GM23338 (cell line): ENCODE results near the gene RPA3. TPM values are rescaled to one million over a fixed set of nuclear protein-coding genes. Genes with fewer than 3 reads are reported as not detected.

Experiments
- ATAC-seq: fragments of 200-7000 bp; cut with Tn5 transposase; 3 replicates; pipeline ENCODE4 v1.9.1; 2020
- DNase-seq: peaks from one replicate; pipeline ENCODE4 v3.0.0-alpha.2; 2015; ENCODE audit warnings: low spot score
- H2AFZ ChIP-seq: fragments of 200-600 bp; sonication (generic); 2 replicates; pipeline ENCODE4 v1.8.0; 2016; ENCODE audit warnings: antibody characterized with exemption, mild to moderate bottlenecking, moderate library complexity
- H3F3A ChIP-seq: fragments of 200-600 bp; sonication (generic); replicated peaks from 2 replicates; pipeline ENCODE4 v1.8.0; 2017; ENCODE audit warnings: antibody characterized with exemption, mixed run types, low read depth
- H3K27ac ChIP-seq: fragments of 200-600 bp; sonication (generic); 2 replicates; pipeline ENCODE4 v1.6.1; 2016; ENCODE audit warnings: low read depth
- H3K27me3 ChIP-seq: fragments of 200-600 bp; sonication (generic); 2 replicates; pipeline ENCODE4 v1.8.0; 2016; ENCODE audit warnings: mild to moderate bottlenecking, mixed run types, moderate library complexity; ENCODE audit not compliant: insufficient read depth
- H3K36me3 ChIP-seq: fragments of 200-600 bp; sonication (generic); 2 replicates; pipeline ENCODE4 v1.8.0; 2016; ENCODE audit warnings: mild to moderate bottlenecking; ENCODE audit not compliant: insufficient read depth
- H3K4me1 ChIP-seq: fragments of 200-600 bp; sonication (generic); 2 replicates; pipeline ENCODE4 v1.8.0; 2016; ENCODE audit warnings: mild to moderate bottlenecking, moderate library complexity; ENCODE audit not compliant: insufficient read depth
- H3K4me2 ChIP-seq: fragments of 200-600 bp; sonication (generic); 2 replicates; pipeline ENCODE4 v1.7.1; 2017; ENCODE audit warnings: mixed run types
- H3K4me3 ChIP-seq: fragments of 200-600 bp; sonication (generic); 2 replicates; pipeline ENCODE4 v1.6.1; 2016; ENCODE audit warnings: mixed run types
- H3K79me2 ChIP-seq: fragments of 200-600 bp; sonication (generic); replicated peaks from 2 replicates; pipeline ENCODE4 v1.8.0; 2017; ENCODE audit warnings: mild to moderate bottlenecking; ENCODE audit not compliant: insufficient read depth
- H3K9me2 ChIP-seq: fragments of 200-600 bp; sonication (generic); 2 replicates; pipeline ENCODE4 v1.8.0; 2017; ENCODE audit not compliant: insufficient read depth
- H4K20me1 ChIP-seq: fragments of 200-600 bp; sonication (generic); replicated peaks from 2 replicates; pipeline ENCODE4 v1.8.0; 2017; ENCODE audit warnings: mild to moderate bottlenecking; ENCODE audit not compliant: insufficient read depth
- H3K27ac Mint-ChIP-seq: 2 replicates; pipeline ENCODE4 v1.8.0; 2020; ENCODE audit warnings: inconsistent platforms, mild to moderate bottlenecking, moderate library complexity, mixed read lengths
- H3K27me3 Mint-ChIP-seq: 3 replicates; pipeline ENCODE4 v1.8.0; 2022; ENCODE audit warnings: low read depth, mild to moderate bottlenecking, moderate library complexity, mixed read lengths, inconsistent platforms; ENCODE audit not compliant: insufficient read depth, poor library complexity
- H3K36me3 Mint-ChIP-seq: 3 replicates; pipeline ENCODE4 v1.8.0; 2021; ENCODE audit warnings: low read depth, mild to moderate bottlenecking, inconsistent platforms, moderate library complexity, mixed read lengths
- H3K4me1 Mint-ChIP-seq: 3 replicates; pipeline ENCODE4 v1.8.0; 2020; ENCODE audit warnings: mild to moderate bottlenecking, inconsistent platforms, mixed read lengths
- H3K4me3 Mint-ChIP-seq: 3 replicates; pipeline ENCODE4 v1.8.0; 2021; ENCODE audit warnings: moderate library complexity, mild to moderate bottlenecking, inconsistent platforms, mixed read lengths
- H3K9me3 Mint-ChIP-seq: 3 replicates; pipeline ENCODE4 v1.8.0; 2020; ENCODE audit warnings: moderate library complexity, mild to moderate bottlenecking, inconsistent platforms, mixed read lengths
- CREB1 ChIP-seq: fragments of 250-450 bp; sonication (Bioruptor Pico); IDR thresholded peaks from 2 replicates; pipeline ENCODE4 v1.5.0; 2020; ENCODE audit warnings: low read depth, mild to moderate bottlenecking, moderate library complexity
- ETS1 ChIP-seq: IDR thresholded peaks from 2 replicates; pipeline ENCODE4 v1.6.1; 2016; ENCODE audit warnings: antibody characterized with exemption
- EZH2phosphoT487 ChIP-seq: fragments of 200-600 bp; sonication (generic); IDR thresholded peaks from one replicate; pipeline ENCODE4 v1.8.1; 2018; ENCODE audit warnings: antibody characterized with exemption; ENCODE audit not compliant: unreplicated experiment
- NANOG ChIP-seq: IDR thresholded peaks from 2 replicates; pipeline ENCODE4 v1.6.1; 2016; ENCODE audit warnings: antibody characterized with exemption, borderline replicate concordance
- STAT1 ChIP-seq: IDR thresholded peaks from one replicate; pipeline ENCODE4 v1.6.1; 2016; ENCODE audit warnings: antibody characterized with exemption; ENCODE audit not compliant: unreplicated experiment
- ZNF331 ChIP-seq: fragments of 250-450 bp; sonication (Bioruptor Pico); IDR thresholded peaks from 2 replicates; pipeline ENCODE4 v1.5.0; 2020; ENCODE audit warnings: low read depth, mild to moderate bottlenecking, moderate library complexity
- polyA plus RNA-seq: library from polyadenylated mRNA; unstranded; fragments of >200 nt; fragmentation: Nextera tagmentation; extraction: Ambion mirVana; gene quantifications from 2 replicates; pipeline ENCODE4 v1.2.1, GENCODE V29; 2016
- total RNA-seq: library from RNA; depleted of rRNA; stranded (reverse); fragments of >200 nt; shearing (Covaris generic); gene quantifications from 2 replicates; pipeline ENCODE4 v1.2.3, GENCODE V29; 2014
- TF ChIP-seq, protein P1 (sequence below): fragments of 250-450 bp; sonication (Bioruptor Pico); IDR thresholded peaks from 2 replicates; pipeline ENCODE4 v1.5.0; 2020; ENCODE audit warnings: mild to moderate bottlenecking, moderate library complexity
- TF ChIP-seq, protein P2 (sequence below), 2 experiments: fragments of 200-600 bp in 1 of 2; sonication (generic) in 1 of 2; conservative IDR thresholded peaks; 2 replicates each; pipeline versions ENCODE4 v1.5.1 to v1.6.1; 2016 to 2017; ENCODE audit warnings: antibody characterized with exemption in 2 of 2, low read depth in 2 of 2, mild to moderate bottlenecking in 2 of 2, moderate library complexity in 1 of 2

RPA3 gene
- total and polyA plus RNA-seq, 2 experiments from 2014 or later, result 74.9 to 287 TPM

DNA sequence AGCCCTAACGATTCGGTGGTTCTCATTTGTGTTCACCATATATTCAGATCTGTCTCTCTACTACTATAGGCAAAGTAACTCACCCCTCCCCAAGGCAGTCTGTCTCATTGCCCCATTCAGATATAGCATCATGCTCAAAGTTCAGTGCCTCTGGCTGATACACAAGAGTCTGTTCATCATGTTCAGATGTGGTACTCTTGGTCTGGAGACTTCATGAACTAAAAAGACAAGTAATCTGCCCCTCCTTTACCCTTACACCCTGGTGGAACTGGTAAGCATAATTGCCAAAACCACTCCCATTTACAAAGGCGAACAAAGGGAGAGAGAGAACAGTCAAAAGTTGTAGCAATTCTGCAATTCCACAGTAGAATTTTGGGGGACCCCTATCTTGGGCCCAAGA is 47.9 kb downstream of the RPA3 start (continued):
- TF ChIP-seq, protein P1, sequence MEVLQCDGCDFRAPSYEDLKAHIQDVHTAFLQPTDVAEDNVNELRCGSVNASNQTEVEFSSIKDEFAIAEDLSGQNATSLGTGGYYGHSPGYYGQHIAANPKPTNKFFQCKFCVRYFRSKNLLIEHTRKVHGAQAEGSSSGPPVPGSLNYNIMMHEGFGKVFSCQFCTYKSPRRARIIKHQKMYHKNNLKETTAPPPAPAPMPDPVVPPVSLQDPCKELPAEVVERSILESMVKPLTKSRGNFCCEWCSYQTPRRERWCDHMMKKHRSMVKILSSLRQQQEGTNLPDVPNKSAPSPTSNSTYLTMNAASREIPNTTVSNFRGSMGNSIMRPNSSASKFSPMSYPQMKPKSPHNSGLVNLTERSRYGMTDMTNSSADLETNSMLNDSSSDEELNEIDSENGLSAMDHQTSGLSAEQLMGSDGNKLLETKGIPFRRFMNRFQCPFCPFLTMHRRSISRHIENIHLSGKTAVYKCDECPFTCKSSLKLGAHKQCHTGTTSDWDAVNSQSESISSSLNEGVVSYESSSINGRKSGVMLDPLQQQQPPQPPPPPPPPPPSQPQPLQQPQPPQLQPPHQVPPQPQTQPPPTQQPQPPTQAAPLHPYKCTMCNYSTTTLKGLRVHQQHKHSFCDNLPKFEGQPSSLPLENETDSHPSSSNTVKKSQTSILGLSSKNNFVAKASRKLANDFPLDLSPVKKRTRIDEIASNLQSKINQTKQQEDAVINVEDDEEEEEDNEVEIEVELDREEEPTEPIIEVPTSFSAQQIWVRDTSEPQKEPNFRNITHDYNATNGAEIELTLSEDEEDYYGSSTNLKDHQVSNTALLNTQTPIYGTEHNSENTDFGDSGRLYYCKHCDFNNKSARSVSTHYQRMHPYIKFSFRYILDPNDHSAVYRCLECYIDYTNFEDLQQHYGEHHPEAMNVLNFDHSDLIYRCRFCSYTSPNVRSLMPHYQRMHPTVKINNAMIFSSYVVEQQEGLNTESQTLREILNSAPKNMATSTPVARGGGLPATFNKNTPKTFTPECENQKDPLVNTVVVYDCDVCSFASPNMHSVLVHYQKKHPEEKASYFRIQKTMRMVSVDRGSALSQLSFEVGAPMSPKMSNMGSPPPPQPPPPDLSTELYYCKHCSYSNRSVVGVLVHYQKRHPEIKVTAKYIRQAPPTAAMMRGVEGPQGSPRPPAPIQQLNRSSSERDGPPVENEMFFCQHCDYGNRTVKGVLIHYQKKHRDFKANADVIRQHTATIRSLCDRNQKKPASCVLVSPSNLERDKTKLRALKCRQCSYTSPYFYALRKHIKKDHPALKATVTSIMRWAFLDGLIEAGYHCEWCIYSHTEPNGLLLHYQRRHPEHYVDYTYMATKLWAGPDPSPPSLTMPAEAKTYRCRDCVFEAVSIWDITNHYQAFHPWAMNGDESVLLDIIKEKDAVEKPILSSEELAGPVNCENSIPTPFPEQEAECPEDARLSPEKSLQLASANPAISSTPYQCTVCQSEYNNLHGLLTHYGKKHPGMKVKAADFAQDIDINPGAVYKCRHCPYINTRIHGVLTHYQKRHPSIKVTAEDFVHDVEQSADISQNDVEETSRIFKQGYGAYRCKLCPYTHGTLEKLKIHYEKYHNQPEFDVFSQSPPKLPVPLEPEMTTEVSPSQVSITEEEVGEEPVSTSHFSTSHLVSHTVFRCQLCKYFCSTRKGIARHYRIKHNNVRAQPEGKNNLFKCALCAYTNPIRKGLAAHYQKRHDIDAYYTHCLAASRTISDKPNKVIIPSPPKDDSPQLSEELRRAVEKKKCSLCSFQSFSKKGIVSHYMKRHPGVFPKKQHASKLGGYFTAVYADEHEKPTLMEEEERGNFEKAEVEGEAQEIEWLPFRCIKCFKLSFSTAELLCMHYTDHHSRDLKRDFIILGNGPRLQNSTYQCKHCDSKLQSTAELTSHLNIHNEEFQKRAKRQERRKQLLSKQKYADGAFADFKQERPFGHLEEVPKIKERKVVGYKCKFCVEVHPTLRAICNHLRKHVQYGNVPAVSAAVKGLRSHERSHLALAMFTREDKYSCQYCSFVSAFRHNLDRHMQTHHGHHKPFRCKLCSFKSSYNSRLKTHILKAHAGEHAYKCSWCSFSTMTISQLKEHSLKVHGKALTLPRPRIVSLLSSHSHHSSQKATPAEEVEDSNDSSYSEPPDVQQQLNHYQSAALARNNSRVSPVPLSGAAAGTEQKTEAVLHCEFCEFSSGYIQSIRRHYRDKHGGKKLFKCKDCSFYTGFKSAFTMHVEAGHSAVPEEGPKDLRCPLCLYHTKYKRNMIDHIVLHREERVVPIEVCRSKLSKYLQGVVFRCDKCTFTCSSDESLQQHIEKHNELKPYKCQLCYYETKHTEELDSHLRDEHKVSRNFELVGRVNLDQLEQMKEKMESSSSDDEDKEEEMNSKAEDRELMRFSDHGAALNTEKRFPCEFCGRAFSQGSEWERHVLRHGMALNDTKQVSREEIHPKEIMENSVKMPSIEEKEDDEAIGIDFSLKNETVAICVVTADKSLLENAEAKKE (CRISPR knock-in tag), result no peak
- TF ChIP-seq, protein P2, sequence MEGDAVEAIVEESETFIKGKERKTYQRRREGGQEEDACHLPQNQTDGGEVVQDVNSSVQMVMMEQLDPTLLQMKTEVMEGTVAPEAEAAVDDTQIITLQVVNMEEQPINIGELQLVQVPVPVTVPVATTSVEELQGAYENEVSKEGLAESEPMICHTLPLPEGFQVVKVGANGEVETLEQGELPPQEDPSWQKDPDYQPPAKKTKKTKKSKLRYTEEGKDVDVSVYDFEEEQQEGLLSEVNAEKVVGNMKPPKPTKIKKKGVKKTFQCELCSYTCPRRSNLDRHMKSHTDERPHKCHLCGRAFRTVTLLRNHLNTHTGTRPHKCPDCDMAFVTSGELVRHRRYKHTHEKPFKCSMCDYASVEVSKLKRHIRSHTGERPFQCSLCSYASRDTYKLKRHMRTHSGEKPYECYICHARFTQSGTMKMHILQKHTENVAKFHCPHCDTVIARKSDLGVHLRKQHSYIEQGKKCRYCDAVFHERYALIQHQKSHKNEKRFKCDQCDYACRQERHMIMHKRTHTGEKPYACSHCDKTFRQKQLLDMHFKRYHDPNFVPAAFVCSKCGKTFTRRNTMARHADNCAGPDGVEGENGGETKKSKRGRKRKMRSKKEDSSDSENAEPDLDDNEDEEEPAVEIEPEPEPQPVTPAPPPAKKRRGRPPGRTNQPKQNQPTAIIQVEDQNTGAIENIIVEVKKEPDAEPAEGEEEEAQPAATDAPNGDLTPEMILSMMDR (conservative IDR thresholded peaks at IDR 0.05; ENCODE audit: low read depth in 2 of 2), result no peak

GRCh38 chr7:7668706-7669105 is 49.7 kb downstream of the RPA3 start:
- DNase-seq (no peak), ATAC-seq (no peak)
- Mint-ChIP-seq H3K4me1 (peaks cover 16% of the 10 kb centered on the region), H3K9me3 (no peaks in the 10 kb centered on the region), H3K36me3 (no peaks in the 10 kb centered on the region), H3K27ac (no peak overlapping the region), H3K4me3 (no peak overlapping the region), H3K27me3 (no peaks in the 10 kb centered on the region)
- Histone ChIP-seq H3K79me2 (peaks cover 8% of the 10 kb centered on the region; the same call in 1 of the 2 replicates), H3K27ac (no peak overlapping the region), H3K4me3 (no peak overlapping the region), H3K27me3 (no peaks in the 10 kb centered on the region), H3K36me3 (no peaks in the 10 kb centered on the region), H4K20me1 (no peaks in the 10 kb centered on the region), H3F3A (no peaks in the 10 kb centered on the region), H3K4me1 (peaks cover 9% of the 10 kb centered on the region; the same call in 1 of the 2 replicates), H3K9me2 (no peaks in the 10 kb centered on the region; the same call in 1 of the 2 replicates), H2AFZ (no peak overlapping the region), H3K4me2 (no peak overlapping the region)
- no peak for TF ChIP-seq ETS1
- no peak for TF ChIP-seq EZH2phosphoT487
- TF ChIP-seq NANOG, result no peak
- no peak for TF ChIP-seq CREB1 (CRISPR knock-in tag)
- TF ChIP-seq, protein P2 (conservative IDR thresholded peaks at IDR 0.05; ENCODE audit: low read depth in 2 of 2), result no peak
- no peak for TF ChIP-seq STAT1
- no peak for TF ChIP-seq ZNF331 (CRISPR knock-in tag)
